Subcutaneous abdominal adipose tissue (tissue), 5 donors: ENCODE measurements around the gene NKG7.

Source experiments
- H3K27ac ChIP-seq: one replicate; pipeline ENCODE4 v1.7.0; 2013; ENCODE audit warnings: low read depth, mild to moderate bottlenecking, inconsistent platforms, low read length, moderate library complexity
- H3K27me3 ChIP-seq, 5 donors: one replicate each; pipeline ENCODE4 v1.7.0; 2013; ENCODE audit warnings: low read length in 5 of 5, inconsistent platforms in 1 of 5; ENCODE audit not compliant: control insufficient read depth in 5 of 5, insufficient read depth in 4 of 5
- H3K36me3 ChIP-seq, 5 donors: one replicate each; pipeline ENCODE4 v1.7.0; 2013; ENCODE audit warnings: low read length in 5 of 5; ENCODE audit not compliant: control insufficient read depth in 5 of 5, insufficient read depth in 5 of 5
- H3K4me1 ChIP-seq, 5 donors: one replicate each; pipeline ENCODE4 v1.7.0; 2013; ENCODE audit warnings: low read length in 5 of 5, mild to moderate bottlenecking in 3 of 5, moderate library complexity in 1 of 5; ENCODE audit not compliant: control insufficient read depth in 5 of 5, insufficient read depth in 5 of 5
- H3K4me3 ChIP-seq, 5 donors: one replicate each; pipeline ENCODE4 v1.7.0; 2013; ENCODE audit warnings: low read length in 5 of 5, low read depth in 1 of 5
- H3K9ac ChIP-seq, 5 donors: one replicate each; pipeline ENCODE4 v1.7.0; 2013; ENCODE audit warnings: low read length in 5 of 5, mild to moderate bottlenecking in 4 of 5, moderate library complexity in 3 of 5
- H3K9me3 ChIP-seq, 5 donors: one replicate each; pipeline ENCODE4 v1.7.0; 2013; ENCODE audit warnings: low read length in 5 of 5; ENCODE audit not compliant: control insufficient read depth in 5 of 5
- donor health status: healthy.
- donor health status: healthy.
- donor health status: healthy.
- donor health status: healthy.
- donor health status: healthy.

Gene NKG7

DNA sequence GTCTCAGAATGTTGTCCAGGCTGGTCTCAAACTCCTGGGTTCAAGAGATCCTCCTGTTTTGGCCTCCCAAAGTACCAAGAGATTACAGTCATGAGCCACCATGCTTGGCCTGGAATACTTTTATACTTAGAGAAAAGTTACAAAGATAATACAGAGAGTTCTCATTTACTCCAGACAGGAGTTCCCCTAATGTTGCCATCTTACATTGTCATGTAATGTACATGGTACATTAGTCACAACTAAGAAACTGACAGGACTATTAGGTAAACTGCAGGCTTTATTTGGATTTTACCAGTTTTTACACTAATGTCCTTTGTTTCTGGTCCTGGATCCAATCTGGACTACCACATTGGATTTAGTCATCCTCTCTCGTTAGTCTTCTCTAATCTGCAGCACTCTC is 20.2 kb upstream of the NKG7 start:
- Histone ChIP-seq H3K4me3 (no peak overlapping the region), H3K4me1 (peaks cover 0 to 24% (median 11%) of the 10 kb centered on the region in 5 donors), H3K9me3 (no peaks in the 10 kb centered on the region), H3K27me3 (peaks cover 0 to 6% (median 0%) of the 10 kb centered on the region in 5 donors), H3K9ac (no peak overlapping the region), H3K27ac (no peak overlapping the region), H3K36me3 (no peaks in the 10 kb centered on the region)

DNA sequence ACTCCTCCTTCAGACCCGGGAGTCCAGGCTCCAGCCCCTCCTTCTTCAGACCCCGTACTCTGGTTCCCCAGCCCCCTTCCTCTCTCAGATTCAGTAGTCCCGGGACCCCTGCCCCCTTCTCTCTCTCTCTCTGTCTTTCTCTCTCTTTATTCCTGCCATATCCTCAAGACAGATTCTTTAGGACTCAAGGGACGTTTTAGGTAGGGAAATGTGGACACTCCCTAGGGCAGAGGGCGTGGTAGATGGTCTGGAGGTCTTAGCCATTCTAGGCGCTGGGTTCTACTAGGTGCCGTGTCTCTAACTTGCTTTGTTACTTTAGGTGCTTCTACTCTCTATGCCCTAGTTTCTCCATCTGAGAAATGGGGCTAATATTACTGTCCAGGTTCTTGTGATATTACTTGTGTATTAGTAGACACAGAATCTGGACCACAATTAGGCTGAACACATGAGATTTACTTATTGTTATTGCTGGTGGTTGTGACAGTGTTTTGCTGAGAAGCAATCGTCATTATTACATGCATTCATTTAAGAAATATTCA is 18.7 kb upstream of the NKG7 start:
- Histone ChIP-seq H3K27ac (no peak overlapping the region), H3K9ac (no peak overlapping the region)

DNA sequence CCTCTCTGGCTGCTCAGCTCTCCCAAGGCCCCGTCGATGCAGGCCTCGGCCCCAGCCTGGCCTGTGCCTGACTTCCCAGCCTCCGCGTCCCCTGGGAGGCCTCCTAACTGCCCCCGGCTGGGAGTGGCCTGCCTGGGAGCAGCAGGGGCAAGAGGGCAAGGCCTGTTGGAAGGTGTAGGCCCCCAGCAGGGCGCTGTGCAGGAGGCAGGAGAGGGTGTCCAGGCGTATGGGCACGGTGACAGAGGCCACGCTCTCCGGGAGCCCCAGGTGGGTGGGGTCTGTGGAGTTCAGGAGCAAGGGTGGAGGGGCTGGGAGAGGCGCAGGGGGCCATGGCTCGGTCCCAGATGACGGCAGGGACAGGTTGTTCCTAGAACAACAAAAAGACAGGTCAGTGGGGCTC is 16.7 kb upstream of the NKG7 start:
- Histone ChIP-seq H3K36me3 (no peaks in the 10 kb centered on the region), H3K9me3 (no peaks in the 10 kb centered on the region), H3K27ac (no peak overlapping the region), H3K4me1 (peaks cover 0 to 12% (median 5%) of the 10 kb centered on the region in 5 donors), H3K27me3 (peaks cover 0 to 6% (median 0%) of the 10 kb centered on the region in 5 donors), H3K9ac (no peak overlapping the region), H3K4me3 (no peak overlapping the region)

More for the DNA sequence above, 18.7 kb upstream of the NKG7 start:
- H3K4me1 ChIP-seq = peaks cover 0 to 19% (median 11%) of the 10 kb centered on the region in 5 donors
- no peaks in the 10 kb centered on the region for H3K36me3 ChIP-seq
- peak overlapping the region in 1 of 5 donors; percentile 10 for H3K4me3 ChIP-seq
- peaks cover 0 to 6% (median 0%) of the 10 kb centered on the region in 5 donors for H3K27me3 ChIP-seq
- H3K9me3 ChIP-seq = no peaks in the 10 kb centered on the region

GRCh38 chr19:51387924-51388389 is 15.5 kb upstream of the NKG7 start, which contains the start of gene LIM2:
Gene LIM2 (minus strand): TSS chr19:51387974. CDS start chr19:51387443, 531 bp downstream.
- Histone ChIP-seq H3K9me3 (no peaks in the 10 kb centered on the region), H3K36me3 (no peaks in the 10 kb centered on the region), H3K27me3 (peaks cover 0 to 6% (median 0%) of the 10 kb centered on the region in 5 donors), H3K27ac (no peak within 1 kb of the TSS), H3K4me3 (no peak within 1 kb of the TSS), H3K4me1 (peaks cover 0 to 7% (median 0%) of the 10 kb centered on the region in 5 donors), H3K9ac (no peak within 1 kb of the TSS)

- Histone ChIP-seq H3K36me3 (no peaks in the 10 kb centered on the region), H3K27ac (no peak overlapping the region), H3K9ac (no peak overlapping the region), H3K4me1 (peaks cover 0 to 7% (median 0%) of the 10 kb centered on the region in 5 donors), H3K27me3 (peaks cover 0 to 6% (median 0%) of the 10 kb centered on the region in 5 donors), H3K9me3 (no peaks in the 10 kb centered on the region), H3K4me3 (no peak overlapping the region)
Measured at GRCh38 chr19:51386882-51387520, 14.5 kb upstream of the NKG7 start.

DNA sequence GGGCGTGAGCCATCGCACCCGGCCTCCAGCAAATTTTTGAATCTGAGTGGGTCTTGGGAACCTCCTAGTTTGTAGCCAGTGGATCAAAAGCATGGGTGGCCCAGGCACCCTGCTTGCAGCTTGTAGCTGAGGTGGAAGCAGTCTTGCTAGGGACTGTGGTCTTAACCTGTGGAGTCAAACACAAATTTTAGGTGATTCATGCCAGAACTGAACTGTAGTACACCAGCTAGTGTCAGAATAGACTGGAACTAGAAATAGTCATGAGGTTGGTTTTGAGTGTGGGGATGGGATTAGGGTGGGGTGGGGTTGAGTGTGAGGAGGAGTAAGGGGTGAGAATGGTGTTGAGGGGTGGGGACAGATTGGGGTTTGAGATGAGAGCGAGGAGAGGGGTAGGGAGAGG is 9.6 kb upstream of the NKG7 start:
- Histone ChIP-seq H3K4me1 (no peaks in the 10 kb centered on the region), H3K9ac (no peak overlapping the region), H3K27me3 (no peaks in the 10 kb centered on the region), H3K36me3 (no peaks in the 10 kb centered on the region), H3K4me3 (no peak overlapping the region), H3K27ac (no peak overlapping the region), H3K9me3 (peaks cover 0 to 6% (median 3%) of the 10 kb centered on the region in 5 donors)

- Histone ChIP-seq H3K36me3 (no peaks in the 10 kb centered on the region), H3K27ac (no peak overlapping the region), H3K27me3 (no peaks in the 10 kb centered on the region), H3K4me1 (no peaks in the 10 kb centered on the region), H3K9ac (no peak overlapping the region), H3K4me3 (no peak overlapping the region), H3K9me3 (peaks cover 0 to 6% (median 3%) of the 10 kb centered on the region in 5 donors)
Measured at GRCh38 chr19:51380379-51380778, 7.9 kb upstream of the NKG7 start.

DNA sequence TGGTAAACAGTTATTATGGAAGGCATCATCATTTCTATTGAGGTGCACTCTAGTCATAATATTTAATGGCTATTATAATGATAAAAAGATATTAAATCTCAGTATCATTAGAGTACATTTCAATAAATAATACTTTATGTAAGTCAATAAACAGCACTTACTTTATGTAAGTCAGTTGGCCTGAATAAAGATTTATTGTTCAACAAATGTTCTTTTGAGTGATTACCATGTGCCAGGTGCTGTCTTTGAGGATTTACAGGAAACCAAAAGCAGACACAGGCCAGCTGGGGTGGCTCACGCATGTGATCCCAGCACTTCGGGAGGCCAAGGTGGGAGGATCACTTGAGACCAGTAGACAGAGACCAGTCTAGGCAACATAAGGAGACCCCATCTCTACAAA is 5.0 kb upstream of the NKG7 start:
- Histone ChIP-seq H3K9me3 (peaks cover 0 to 6% (median 3%) of the 10 kb centered on the region in 5 donors), H3K9ac (no peak overlapping the region), H3K27me3 (no peaks in the 10 kb centered on the region), H3K4me3 (no peak overlapping the region), H3K36me3 (no peaks in the 10 kb centered on the region), H3K27ac (no peak overlapping the region), H3K4me1 (peaks cover 0 to 5% (median 0%) of the 10 kb centered on the region in 5 donors)

DNA sequence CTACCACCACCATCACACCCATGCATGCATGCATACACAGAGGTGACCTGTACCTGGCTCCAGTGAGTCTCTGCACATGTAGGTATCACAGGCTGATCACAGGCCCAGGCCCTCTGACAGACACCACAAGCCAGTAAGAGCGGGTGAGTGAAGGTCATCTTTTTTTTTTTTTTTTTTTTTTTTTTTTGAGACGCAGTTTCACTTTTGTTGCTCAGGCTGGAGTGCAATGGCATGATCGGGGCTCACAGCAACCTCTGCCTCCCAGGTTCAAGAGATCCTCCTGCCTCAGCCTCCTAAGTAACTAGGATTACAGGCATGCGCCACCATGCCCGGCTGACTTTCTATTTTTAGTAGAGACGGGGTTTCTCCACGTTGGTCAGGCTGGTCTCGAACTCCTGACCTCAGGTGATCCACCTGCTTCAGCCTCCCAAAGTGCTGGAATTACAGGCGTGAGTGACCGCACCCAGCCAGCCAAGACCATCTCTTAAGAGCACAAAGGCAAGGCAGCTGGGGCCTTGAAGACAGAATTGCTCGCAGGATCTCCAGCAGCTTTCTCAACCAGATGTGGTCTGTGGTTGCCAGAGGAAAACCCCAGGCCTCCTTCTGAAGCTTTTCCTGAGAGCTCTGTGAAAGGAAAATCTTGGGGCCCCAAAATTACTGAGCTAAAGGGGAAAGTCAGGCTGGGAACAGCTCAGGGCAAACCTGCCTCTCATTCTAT is 3.2 kb upstream of the NKG7 start:
- no peaks in the 10 kb centered on the region for H3K36me3 ChIP-seq
- no peak overlapping the region for H3K4me3 ChIP-seq
- H3K27ac ChIP-seq = no peak overlapping the region

More for the DNA sequence above, 3.2 kb upstream of the NKG7 start:
- Histone ChIP-seq H3K4me1 (peaks cover 0 to 6% (median 0%) of the 10 kb centered on the region in 5 donors), H3K27me3 (no peaks in the 10 kb centered on the region), H3K9ac (no peak overlapping the region), H3K9me3 (no peaks in the 10 kb centered on the region)
